Lower leg skin (tissue), 4 donors: ENCODE data around the gene PRAC2. TPM values are rescaled to one million over a fixed set of nuclear protein-coding genes. Genes with fewer than 3 reads are reported as not detected.

ENCODE experiments used
- DNase-seq, 2 donors: peaks; one replicate each; pipeline ENCODE4 v3.0.0-alpha.2; 2019; ENCODE audit warnings: low spot score in 2 of 2
- H3K4me3 ChIP-seq: fragments of 200-600 bp; sonication (generic); 2 replicates; pipeline ENCODE4 v1.5.1; 2017; ENCODE audit warnings: mild to moderate bottlenecking, low read depth; ENCODE audit not compliant: poor library complexity, severe bottlenecking
- CTCF ChIP-seq, 3 donors: fragments of 450-650 bp; IDR thresholded peaks; one replicate each; pipeline ENCODE4 v1.5.1; 2016; ENCODE audit warnings: antibody characterized with exemption in 3 of 3, mild to moderate bottlenecking in 3 of 3, moderate library complexity in 2 of 3
- POLR2A ChIP-seq, 2 donors: fragments of 450-650 bp; IDR thresholded peaks; one replicate each; pipeline ENCODE4 v1.6.1; 2016 to 2017; ENCODE audit warnings: antibody characterized with exemption in 2 of 2, mild to moderate bottlenecking in 1 of 2, moderate library complexity in 1 of 2
- WGBS, 2 donors: methylation state at CpG; one replicate each; pipeline ENCODE4 v1.1.5; 2018; 5-methylcytosine and 5-hydroxymethylcytosine counted together
- intact Hi-C: fragments of 100-400 bp; cut with DNase I; formaldehyde crosslinking; loops from one replicate; pipeline ENCODE4 v1.15.0; 2023; ENCODE audit warnings: low total_unique reads
- total RNA-seq, 4 donors: library from RNA; depleted of rRNA; stranded (reverse); fragments of >200 nt; gene quantifications; one replicate each; pipeline ENCODE4 v1.1.0, GENCODE V29; 2016

Gene PRAC2
- total RNA-seq, 4 donors from 2014 or later, result not detected

- no peak for DNase-seq
- WGBS, 2 donors, result 5 to 7% methylated on average over 49 to 74 of the region's 80 CpGs
- intact Hi-C loops, result loop anchor here (5.0 kb wide), 1 partner anchor 163 kb away; no protein-coding TSS in a partner anchor
- no peak for TF ChIP-seq CTCF (IDR thresholded peaks at IDR 0.05)
- no peak for TF ChIP-seq POLR2A (IDR thresholded peaks at IDR 0.05)
- H3K4me3 ChIP-seq, result no peak overlapping the region
Observed at GRCh38 chr17:48718761-48719641, 4.0 kb upstream of the PRAC2 start.

GRCh38 chr17:48719642-48720265 is 3.2 kb upstream of the PRAC2 start:
- DNase-seq, result peak in 1 of 2 donors; percentile 87
- intact Hi-C loops, result loop anchor here (5.0 kb wide), 1 partner anchor 163 kb away; no protein-coding TSS in a partner anchor
- 13 to 14% methylated on average over 37 of the region's 37 CpGs for WGBS, 2 donors
- TF ChIP-seq CTCF (IDR thresholded peaks at IDR 0.05) (no peak), POLR2A (IDR thresholded peaks at IDR 0.05) (no peak)
- no peak overlapping the region for H3K4me3 ChIP-seq

GRCh38 chr17:48720266-48721008 is 2.5 kb upstream of the PRAC2 start:
- WGBS, 2 donors, result 34 to 36% methylated on average over 11 of the region's 11 CpGs
- TF ChIP-seq CTCF (IDR thresholded peaks at IDR 0.05) (no peak), POLR2A (IDR thresholded peaks at IDR 0.05) (no peak)
- DNase-seq, result no peak
- no peak overlapping the region for H3K4me3 ChIP-seq
- intact Hi-C loops, result no loop called here

- no peak overlapping the region for H3K4me3 ChIP-seq
Observed at GRCh38 chr17:48721009-48721402, 2.0 kb upstream of the PRAC2 start.

More at GRCh38 chr17:48721009-48721402, 2.0 kb upstream of the PRAC2 start:
- no peak for DNase-seq
- WGBS, 2 donors, result 88 to 90% methylated on average over 1 of the region's 1 CpG
- intact Hi-C loops, result no loop called here
- TF ChIP-seq POLR2A (IDR thresholded peaks at IDR 0.05) (no peak), CTCF (IDR thresholded peaks at IDR 0.05) (no peak)
